ENCODE measurements around the gene ADAMTS6.
"Not testable (repeated sequence)": the region's sequence is repeated elsewhere in the genome, so short reads cannot be mapped to it uniquely, and the experiment has no call there.

Gene ADAMTS6

GRCh38 chr5:65412842-65413241 is 68.9 kb downstream of the ADAMTS6 start:
- DNase-seq (ENCODE audit: insufficient read length) (no peak), FAIRE-seq (no peak)
- no peak for TF ChIP-seq POLR2A (IDR thresholded peaks at IDR 0.05; ENCODE audit: low read depth, low read length)
- TF ChIP-seq TAF1 (IDR thresholded peaks at IDR 0.05; ENCODE audit: borderline replicate concordance, low read depth, low read length) = no peak
- no peak for TF ChIP-seq POLR2AphosphoS5 (IDR thresholded peaks at IDR 0.05; ENCODE audit: low read depth, low read length)

DNA sequence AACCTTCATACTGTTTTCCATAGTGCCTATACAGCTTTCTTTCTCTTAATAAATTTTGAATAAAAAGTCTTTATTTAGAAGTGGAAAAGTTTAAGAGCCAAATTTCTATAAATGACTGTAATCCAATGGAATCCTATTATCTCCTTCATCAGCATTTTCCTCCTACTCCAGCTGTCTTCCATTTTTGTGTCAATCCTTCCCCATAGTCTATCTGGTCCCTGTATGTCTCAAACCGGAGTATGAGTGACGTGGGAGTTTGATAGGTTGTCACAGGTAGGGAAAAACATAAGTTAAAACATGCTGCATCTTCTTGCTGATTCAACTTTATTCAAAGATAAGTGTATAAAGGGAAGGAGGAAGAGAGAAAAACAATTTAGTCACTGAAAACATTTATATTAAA is 70.4 kb downstream of the ADAMTS6 start:
- no peak for FAIRE-seq

GRCh38 chr5:65395526-65396155 is 86.1 kb downstream of the ADAMTS6 start:
- FAIRE-seq (no peak), DNase-seq (ENCODE audit: insufficient read length) (no peak)
- TF ChIP-seq TAF1 (IDR thresholded peaks at IDR 0.05; ENCODE audit: borderline replicate concordance, low read depth, low read length) (no peak), POLR2AphosphoS5 (IDR thresholded peaks at IDR 0.05; ENCODE audit: low read depth, low read length) (no peak), POLR2A (IDR thresholded peaks at IDR 0.05; ENCODE audit: low read depth, low read length) (no peak)

More for the DNA sequence above, 70.4 kb downstream of the ADAMTS6 start:
- no peak for TF ChIP-seq POLR2A (IDR thresholded peaks at IDR 0.05; ENCODE audit: low read depth, low read length)
- TF ChIP-seq POLR2AphosphoS5 (IDR thresholded peaks at IDR 0.05; ENCODE audit: low read depth, low read length) = no peak
- no peak for TF ChIP-seq TAF1 (IDR thresholded peaks at IDR 0.05; ENCODE audit: borderline replicate concordance, low read depth, low read length)
- DNase-seq (ENCODE audit: insufficient read length) = no peak

DNA sequence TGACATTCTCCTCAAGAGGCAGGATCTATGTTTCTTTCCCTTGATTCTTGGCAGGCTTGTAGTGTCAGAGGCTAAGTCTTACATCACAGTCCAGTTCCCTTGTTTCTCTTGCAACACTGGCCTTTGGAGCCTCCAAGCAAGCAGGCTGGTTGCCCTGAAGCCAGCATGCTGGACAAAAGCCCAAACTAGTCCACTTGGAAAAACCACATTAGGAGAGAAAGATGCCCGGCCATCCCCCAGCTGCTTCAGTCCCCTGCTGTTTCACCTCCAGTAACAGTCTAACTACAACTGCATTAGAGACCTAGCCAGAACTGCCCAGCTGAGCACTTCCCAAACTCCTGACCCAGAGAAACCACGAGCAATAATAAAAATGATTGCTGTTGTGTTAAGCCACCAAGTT is 87.6 kb downstream of the ADAMTS6 start:
- TF ChIP-seq TAF1 (IDR thresholded peaks at IDR 0.05; ENCODE audit: borderline replicate concordance, low read depth, low read length) = no peak
- no peak for TF ChIP-seq POLR2AphosphoS5 (IDR thresholded peaks at IDR 0.05; ENCODE audit: low read depth, low read length)
- TF ChIP-seq POLR2A (IDR thresholded peaks at IDR 0.05; ENCODE audit: low read depth, low read length) = no peak
- DNase-seq (ENCODE audit: insufficient read length) = no peak
- FAIRE-seq = no peak

- no peak for TF ChIP-seq POLR2AphosphoS5 (IDR thresholded peaks at IDR 0.05; ENCODE audit: low read depth, low read length)
- TF ChIP-seq TAF1 (IDR thresholded peaks at IDR 0.05; ENCODE audit: borderline replicate concordance, low read depth, low read length) = no peak
- TF ChIP-seq POLR2A (IDR thresholded peaks at IDR 0.05; ENCODE audit: low read depth, low read length) = no peak
- FAIRE-seq = no peak
- DNase-seq (ENCODE audit: insufficient read length) = no peak
These were observed 90.1 kb downstream of the ADAMTS6 start for GRCh38 chr5:65391591-65391990.

- FAIRE-seq (no peak), DNase-seq (ENCODE audit: insufficient read length) (no peak)
- no peak for TF ChIP-seq POLR2AphosphoS5 (IDR thresholded peaks at IDR 0.05; ENCODE audit: low read depth, low read length)
- no peak for TF ChIP-seq POLR2A (IDR thresholded peaks at IDR 0.05; ENCODE audit: low read depth, low read length)
- TF ChIP-seq TAF1 (IDR thresholded peaks at IDR 0.05; ENCODE audit: borderline replicate concordance, low read depth, low read length) = no peak
These were observed 91.5 kb downstream of the ADAMTS6 start for GRCh38 chr5:65390208-65390607.

DNA sequence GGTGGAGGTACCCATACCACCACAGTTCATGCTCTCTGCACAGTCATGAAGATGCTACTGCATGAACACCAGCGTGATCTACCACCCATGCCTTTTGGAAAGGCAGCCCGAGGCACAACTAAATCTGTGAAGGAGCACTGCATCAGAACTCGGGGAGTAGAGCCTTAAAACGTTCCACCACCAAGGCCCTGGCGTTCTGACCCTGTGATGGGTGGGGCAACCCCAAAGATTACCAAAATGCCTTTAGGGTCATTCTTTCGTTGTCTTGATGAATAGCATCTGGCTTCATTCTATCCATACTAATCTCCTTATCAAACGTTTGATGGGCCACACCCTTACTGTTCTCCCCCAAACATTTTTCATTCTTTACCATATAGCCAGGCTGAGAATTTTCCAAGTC is 97.9 kb downstream of the ADAMTS6 start:
- TF ChIP-seq POLR2AphosphoS5 (IDR thresholded peaks at IDR 0.05; ENCODE audit: low read depth, low read length) (no peak), TAF1 (IDR thresholded peaks at IDR 0.05; ENCODE audit: borderline replicate concordance, low read depth, low read length) (no peak)
- DNase-seq (ENCODE audit: insufficient read length) (no peak), FAIRE-seq (no peak)

- DNase-seq (ENCODE audit: insufficient read length) (no peak), FAIRE-seq (no peak)
These were observed 99.1 kb downstream of the ADAMTS6 start for GRCh38 chr5:65382582-65382981.

GRCh38 chr5:65370505-65370904 is 111.2 kb downstream of the ADAMTS6 start:
- FAIRE-seq; DNase-seq (ENCODE audit: insufficient read length): not testable (repeated sequence)

More at GRCh38 chr5:65382582-65382981, 99.1 kb downstream of the ADAMTS6 start:
- no peak for TF ChIP-seq TAF1 (IDR thresholded peaks at IDR 0.05; ENCODE audit: borderline replicate concordance, low read depth, low read length)
- no peak for TF ChIP-seq POLR2AphosphoS5 (IDR thresholded peaks at IDR 0.05; ENCODE audit: low read depth, low read length)
- no peak for TF ChIP-seq POLR2A (IDR thresholded peaks at IDR 0.05; ENCODE audit: low read depth, low read length)

DNA sequence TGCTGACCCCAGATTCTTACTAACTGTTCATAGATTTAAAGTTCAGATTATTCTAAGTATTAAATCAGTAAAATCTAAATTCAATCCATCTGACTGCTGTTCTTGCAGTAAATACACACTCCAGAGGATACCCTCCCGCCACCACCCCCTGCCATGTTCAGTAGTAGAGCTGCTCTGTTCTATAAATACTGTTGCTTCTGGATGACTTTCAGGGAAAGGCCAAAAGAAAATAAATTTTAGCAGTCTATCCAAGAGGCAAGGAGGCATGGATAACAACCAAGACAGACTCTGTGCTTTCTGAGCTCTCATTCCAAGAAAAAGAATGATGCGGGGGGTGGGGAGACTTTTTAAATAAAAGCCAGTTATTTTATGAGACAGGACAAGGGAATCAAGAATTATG is 115.1 kb downstream of the ADAMTS6 start:
- no peak for FAIRE-seq
- TF ChIP-seq TAF1 (IDR thresholded peaks at IDR 0.05; ENCODE audit: borderline replicate concordance, low read depth, low read length) (no peak), POLR2A (IDR thresholded peaks at IDR 0.05; ENCODE audit: low read depth, low read length) (no peak), POLR2AphosphoS5 (IDR thresholded peaks at IDR 0.05; ENCODE audit: low read depth, low read length) (no peak)

DNA sequence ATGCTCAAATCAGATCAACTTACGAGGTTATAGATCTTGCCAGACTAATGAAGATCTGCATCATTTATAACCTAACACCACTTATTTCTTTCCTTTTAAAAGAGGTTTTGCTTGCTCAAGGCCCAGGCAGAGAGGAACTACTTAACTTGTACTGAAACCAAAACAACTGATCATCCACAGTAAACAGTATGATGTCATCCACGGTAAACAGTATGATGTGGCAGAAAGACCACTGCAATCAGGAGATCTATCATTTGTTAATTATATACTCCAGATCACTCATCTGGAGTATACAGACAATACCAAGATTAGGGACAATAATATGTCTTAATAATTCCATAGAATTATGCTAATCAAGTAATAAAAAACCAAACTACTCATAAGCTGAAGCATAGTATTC is 116.8 kb downstream of the ADAMTS6 start:
- no peak for DNase-seq (ENCODE audit: insufficient read length)

More for the DNA sequence above, 115.1 kb downstream of the ADAMTS6 start:
- DNase-seq (ENCODE audit: insufficient read length) = no peak

GRCh38 chr5:65363499-65363898 is 118.2 kb downstream of the ADAMTS6 start:
- TF ChIP-seq POLR2A (IDR thresholded peaks at IDR 0.05; ENCODE audit: low read depth, low read length) (no peak), POLR2AphosphoS5 (IDR thresholded peaks at IDR 0.05; ENCODE audit: low read depth, low read length) (no peak), TAF1 (IDR thresholded peaks at IDR 0.05; ENCODE audit: borderline replicate concordance, low read depth, low read length) (no peak)
- DNase-seq (ENCODE audit: insufficient read length) (no peak), FAIRE-seq (no peak)

More for the DNA sequence above, 116.8 kb downstream of the ADAMTS6 start:
- no peak for FAIRE-seq
- TF ChIP-seq POLR2A (IDR thresholded peaks at IDR 0.05; ENCODE audit: low read depth, low read length) (no peak), POLR2AphosphoS5 (IDR thresholded peaks at IDR 0.05; ENCODE audit: low read depth, low read length) (no peak), TAF1 (IDR thresholded peaks at IDR 0.05; ENCODE audit: borderline replicate concordance, low read depth, low read length) (no peak)

All from GM12892 (cell line).